Endometrial microvascular endothelial cells (primary cell): ENCODE results near the gene HOXC4. TPM values are rescaled to one million over a fixed set of nuclear protein-coding genes. Genes with fewer than 3 reads are reported as not detected.

ENCODE experiments used
- in situ Hi-C: cut with HindIII; loops from 2 replicates; pipeline ENCODE4 v1.10.0; 2017; ENCODE audit warnings: low sequenced_read_pairs, low pct_unique_long_range_greater_than_20kb; ENCODE audit errors: inconsistent ontology term
- total RNA-seq: library from RNA; depleted of rRNA; stranded (reverse); fragments of >200 nt; gene quantifications from one replicate; pipeline ENCODE4 v1.2.3, GENCODE V29; 2015; ENCODE audit errors: inconsistent ontology term

HOXC4 gene
- total RNA-seq, 1 donor from 2014 or later: not detected

- in situ Hi-C loops: loop anchor here (25.0 kb wide), 1 partner anchor 198 kb away; no protein-coding TSS in a partner anchor
Observed at GRCh38 chr12:54014377-54015017, 39.1 kb upstream of the HOXC4 start.

DNA sequence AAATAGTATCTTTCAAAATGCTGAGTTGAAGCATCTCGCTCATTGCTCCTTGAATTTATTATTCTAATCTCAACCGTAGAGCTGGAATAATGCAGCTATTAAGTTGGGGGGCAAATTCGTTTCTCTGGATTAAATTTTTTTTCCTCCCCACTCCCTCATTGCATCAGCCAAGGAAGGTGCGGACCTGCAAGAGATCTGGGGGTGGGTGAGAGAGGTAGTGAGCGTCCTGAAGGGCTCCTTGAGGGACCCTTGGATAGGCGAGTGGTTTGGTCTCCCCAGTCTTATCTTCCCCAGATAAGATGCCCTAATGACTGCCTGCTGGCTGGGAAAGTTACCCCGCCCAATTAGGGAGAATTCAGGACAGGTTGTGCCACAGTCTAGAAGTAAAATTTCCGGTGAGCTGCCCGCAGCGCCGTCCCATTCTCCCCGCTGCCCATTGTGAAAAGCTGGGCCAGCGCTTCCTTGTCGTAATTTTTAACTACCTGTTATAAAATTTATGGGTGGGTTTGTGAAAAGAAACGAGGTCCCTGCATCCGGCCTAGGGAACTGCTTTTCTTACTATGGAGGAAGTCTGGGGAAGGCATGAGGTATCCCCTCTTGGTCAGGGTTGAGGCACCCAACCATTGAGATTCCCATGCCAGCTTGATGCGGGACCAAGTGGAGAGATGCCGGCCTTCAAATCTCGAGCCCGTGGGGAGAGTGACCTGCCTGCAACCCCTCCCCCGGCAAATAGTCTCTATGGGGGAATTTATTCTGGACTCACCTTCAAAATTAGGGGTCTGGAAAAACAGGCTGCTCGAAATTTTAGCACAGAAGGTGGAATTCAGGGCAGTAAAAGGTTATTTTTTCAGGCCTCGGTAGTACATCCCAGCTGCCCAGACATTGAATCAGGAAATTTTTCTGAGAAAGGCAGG lies 38.4 kb upstream of the HOXC4 start:
- in situ Hi-C loops: loop anchor here (25.0 kb wide), 1 partner anchor 197 kb away; no protein-coding TSS in a partner anchor

GRCh38 chr12:54016051-54016450 lies 37.6 kb upstream of the HOXC4 start:
- in situ Hi-C loops: loop anchor here (25.0 kb wide), 1 partner anchor 196 kb away; no protein-coding TSS in a partner anchor

DNA sequence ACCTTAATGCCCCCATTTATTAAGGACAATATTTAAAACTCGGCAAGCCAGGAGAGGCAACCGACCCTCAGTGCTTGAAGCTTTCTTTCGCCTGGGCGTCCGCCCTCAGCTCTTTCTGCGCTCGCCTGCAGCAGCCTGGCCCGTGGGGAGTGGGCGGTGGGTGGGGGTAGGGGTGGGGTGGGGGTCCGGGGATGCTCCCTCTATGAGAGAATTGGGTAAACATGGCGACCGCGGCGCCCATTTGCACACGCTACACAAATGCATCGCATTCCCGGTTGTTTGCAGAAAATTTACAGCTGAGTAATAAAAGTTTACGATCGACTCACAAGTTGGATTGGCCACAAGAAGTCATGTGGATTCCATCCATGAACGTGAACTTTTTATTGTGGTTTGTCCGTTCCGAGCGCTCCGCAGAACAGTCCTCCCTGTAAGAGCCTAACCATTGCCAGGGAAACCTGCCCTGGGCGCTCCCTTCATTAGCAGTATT lies 37.1 kb upstream of the HOXC4 start:
- in situ Hi-C loops: loop anchor here (25.0 kb wide), 1 partner anchor 196 kb away; no protein-coding TSS in a partner anchor

- in situ Hi-C loops: loop anchor here (25.0 kb wide), 1 partner anchor 195 kb away; no protein-coding TSS in a partner anchor
Observed at GRCh38 chr12:54017027-54017788, 36.4 kb upstream of the HOXC4 start.

DNA sequence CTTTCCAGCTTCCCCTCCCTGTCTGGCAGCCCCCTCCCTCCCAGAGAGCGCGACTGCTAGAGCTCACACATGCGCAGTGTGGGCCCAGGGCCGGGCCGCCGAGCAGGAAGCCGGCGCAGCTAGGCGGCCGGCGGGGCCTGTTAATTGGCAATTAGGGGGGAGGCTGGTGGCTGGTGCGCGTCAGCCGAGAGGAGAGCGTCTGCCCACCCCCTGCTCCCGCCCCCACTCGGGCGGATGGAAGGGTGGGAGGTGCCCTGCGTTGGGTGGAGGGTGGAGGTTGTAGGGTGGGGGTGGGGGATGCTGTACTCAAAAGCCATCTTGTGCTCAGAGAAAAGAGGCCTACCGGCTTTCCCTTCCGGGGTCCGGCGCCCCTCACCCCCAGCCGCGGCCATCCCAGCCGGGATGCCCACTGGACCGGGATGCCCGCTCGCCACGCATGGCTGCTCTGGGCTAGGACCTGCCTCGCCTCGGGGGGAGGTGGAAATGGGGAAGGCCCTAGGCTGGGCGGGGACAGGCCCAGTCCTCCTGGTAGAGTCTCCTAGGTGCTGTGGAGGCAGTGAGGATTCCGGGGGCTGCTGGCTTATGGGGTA lies 35.7 kb upstream of the HOXC4 start:
- in situ Hi-C loops: loop anchor here (25.0 kb wide), 1 partner anchor 194 kb away; no protein-coding TSS in a partner anchor

DNA sequence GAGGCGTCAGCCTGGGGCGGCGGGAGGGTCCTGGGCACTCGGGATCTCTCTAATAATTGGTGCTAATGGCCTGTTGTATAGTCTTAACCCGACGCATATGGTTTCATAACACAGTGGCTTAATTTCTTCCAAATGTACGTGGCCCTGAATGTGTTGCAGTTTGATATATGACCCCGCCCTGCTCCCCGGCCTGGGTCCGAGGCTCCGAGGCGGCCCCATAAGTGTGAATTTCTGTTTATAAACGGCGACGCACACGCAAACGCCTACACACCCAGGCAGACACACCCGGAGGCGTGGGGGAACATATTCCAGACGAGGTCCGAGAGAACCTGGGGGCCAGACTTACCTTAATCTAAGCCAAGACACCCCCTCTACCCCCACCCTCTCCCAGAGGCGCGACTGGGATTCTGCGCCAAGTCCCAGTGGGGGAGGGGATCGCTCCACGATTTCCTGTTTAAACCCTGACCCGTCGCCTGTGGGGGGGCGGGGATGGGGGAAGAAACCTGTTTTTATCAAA lies 35.1 kb upstream of the HOXC4 start:
- in situ Hi-C loops: loop anchor here (25.0 kb wide), 1 partner anchor 194 kb away; no protein-coding TSS in a partner anchor

- in situ Hi-C loops: loop anchor here (25.0 kb wide), 1 partner anchor 193 kb away; no protein-coding TSS in a partner anchor
Observed at GRCh38 chr12:54019091-54019811, 34.4 kb upstream of the HOXC4 start.

GRCh38 chr12:54019924-54020590 lies 33.6 kb upstream of the HOXC4 start:
- in situ Hi-C loops: loop anchor here (25.0 kb wide), 1 partner anchor 192 kb away; no protein-coding TSS in a partner anchor

DNA sequence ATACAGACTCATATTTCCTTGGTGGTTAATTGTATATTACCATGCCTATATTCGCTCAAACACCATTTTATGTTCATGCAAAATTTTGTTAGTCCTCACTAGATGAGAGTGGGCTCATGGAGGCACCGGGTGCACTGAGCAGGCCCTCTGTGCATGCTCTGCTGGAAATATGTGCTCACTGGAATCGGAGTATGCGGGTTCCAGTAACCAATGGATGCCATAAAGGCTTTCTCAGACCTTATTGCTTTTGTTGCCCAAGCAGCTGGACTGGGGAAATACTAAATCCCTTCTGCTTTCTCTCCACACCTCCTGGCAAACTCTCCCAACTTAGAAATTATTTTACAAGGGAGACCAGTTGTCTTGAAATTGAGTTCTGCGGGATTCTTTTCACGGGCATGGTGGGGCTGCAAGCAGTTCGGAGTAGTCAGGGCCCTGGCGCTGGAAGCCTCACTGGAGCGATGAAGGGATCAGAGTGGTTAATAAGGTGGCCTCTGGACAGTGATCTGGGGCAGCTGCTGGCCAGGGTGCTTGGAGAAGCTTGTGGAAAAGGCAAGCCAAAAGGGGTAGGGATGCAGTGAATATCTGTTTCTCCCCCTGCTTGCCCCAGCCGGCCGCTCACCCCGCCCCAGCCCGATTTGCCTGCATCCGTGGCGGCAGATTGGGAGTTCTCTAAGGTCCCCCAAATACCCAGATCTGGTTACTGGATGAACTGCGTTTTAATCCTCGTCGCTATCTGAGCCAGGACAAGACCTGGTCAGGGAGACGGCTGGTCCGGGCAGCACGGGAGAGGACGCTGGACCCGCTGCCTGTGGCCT lies 32.8 kb upstream of the HOXC4 start:
- in situ Hi-C loops: loop anchor here (25.0 kb wide), 1 partner anchor 192 kb away; no protein-coding TSS in a partner anchor

GRCh38 chr12:54021432-54022013 lies 32.1 kb upstream of the HOXC4 start:
- in situ Hi-C loops: loop anchor here (25.0 kb wide), 1 partner anchor 191 kb away; no protein-coding TSS in a partner anchor

- in situ Hi-C loops: loop anchor here (25.0 kb wide), 1 partner anchor 189 kb away; no protein-coding TSS in a partner anchor
Observed at GRCh38 chr12:54022960-54023884, 30.4 kb upstream of the HOXC4 start.

GRCh38 chr12:54024127-54024526 lies 29.5 kb upstream of the HOXC4 start:
- in situ Hi-C loops: loop anchor here (25.0 kb wide), 1 partner anchor 188 kb away; no protein-coding TSS in a partner anchor

DNA sequence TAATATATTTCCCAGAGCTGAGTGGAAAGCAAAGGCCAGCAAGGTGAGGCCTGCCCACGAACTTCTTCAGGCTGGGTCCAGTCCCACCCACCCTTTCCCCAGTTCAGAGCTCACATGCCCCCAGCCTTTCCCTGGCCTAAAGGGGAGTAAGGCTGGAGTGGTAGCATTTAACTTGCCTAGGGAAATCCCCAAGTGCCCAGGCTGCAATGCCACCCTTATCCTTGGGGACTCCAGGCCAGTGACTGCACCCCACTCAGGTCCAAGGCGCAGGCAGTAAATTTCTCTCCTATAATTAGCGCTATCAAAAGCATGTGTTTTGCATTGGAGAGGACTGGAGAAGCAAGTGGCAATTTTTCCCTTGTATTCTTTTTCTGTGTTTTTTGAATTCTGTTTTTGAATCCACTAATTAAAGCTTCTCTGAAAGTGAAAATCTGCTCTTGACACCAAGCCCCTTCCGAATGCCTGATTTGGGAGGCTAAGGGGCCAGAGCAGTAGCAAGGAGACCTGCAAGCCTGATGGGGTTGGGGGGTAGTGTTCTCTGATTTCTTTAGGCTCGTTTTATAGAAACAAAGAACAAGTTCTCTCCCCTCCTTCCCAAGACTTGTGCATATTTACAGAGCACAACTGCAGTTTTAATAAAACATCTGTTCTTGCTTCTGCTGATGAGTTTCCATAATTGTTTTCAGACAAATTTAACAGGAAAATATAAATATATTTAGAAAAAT lies 28.9 kb upstream of the HOXC4 start:
- in situ Hi-C loops: loop anchor here (25.0 kb wide), 1 partner anchor 188 kb away; no protein-coding TSS in a partner anchor
